ENCODE measurements around the gene ITPA.
"Not testable (repeated sequence)": the region's sequence is repeated elsewhere in the genome, so short reads cannot be mapped to it uniquely, and the experiment has no call there.

ITPA gene

DNA sequence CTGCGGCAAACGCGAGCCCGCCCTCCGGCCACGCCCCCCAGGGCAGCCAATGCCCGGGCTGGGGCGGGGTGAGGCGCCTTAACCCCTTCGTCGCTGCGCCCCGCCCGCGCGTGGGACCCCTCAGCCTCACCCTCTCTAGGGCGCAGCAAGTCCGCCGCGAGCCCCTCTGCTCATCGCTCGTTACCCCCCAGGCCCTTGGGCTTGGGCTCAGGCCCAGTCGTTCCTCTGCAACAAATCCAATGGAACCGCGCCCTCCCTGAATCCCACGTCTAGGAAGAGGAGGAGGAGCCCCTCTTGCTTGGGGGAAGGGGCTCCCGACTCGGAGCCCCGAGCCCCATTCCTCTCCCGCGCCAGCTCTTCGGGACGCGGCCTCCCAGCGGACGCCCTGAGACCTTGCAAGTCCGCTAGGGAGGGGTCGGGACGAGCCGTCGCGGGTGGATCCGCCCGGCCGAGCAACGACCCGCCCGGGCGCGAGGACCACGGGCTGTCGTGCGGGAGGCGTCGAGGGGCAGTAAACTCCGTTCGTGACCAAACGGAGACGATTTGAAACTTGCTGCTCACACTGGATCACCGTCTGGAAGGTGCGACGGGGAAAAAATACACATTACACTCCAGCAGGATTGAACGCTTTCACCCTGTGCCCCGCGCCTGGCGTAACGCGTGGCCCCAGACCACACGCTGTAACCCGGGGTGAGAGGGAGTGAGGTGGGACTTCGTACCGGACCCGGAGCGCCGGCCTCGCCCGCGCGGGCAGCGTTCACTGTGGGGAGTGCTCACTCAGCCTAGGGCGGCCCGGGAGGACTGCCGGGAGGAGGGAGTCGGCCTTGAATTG, 35.5 kb upstream of the ITPA start:
- peak; percentile 98 for DNase-seq (ENCODE audit: low spot score)

DNA sequence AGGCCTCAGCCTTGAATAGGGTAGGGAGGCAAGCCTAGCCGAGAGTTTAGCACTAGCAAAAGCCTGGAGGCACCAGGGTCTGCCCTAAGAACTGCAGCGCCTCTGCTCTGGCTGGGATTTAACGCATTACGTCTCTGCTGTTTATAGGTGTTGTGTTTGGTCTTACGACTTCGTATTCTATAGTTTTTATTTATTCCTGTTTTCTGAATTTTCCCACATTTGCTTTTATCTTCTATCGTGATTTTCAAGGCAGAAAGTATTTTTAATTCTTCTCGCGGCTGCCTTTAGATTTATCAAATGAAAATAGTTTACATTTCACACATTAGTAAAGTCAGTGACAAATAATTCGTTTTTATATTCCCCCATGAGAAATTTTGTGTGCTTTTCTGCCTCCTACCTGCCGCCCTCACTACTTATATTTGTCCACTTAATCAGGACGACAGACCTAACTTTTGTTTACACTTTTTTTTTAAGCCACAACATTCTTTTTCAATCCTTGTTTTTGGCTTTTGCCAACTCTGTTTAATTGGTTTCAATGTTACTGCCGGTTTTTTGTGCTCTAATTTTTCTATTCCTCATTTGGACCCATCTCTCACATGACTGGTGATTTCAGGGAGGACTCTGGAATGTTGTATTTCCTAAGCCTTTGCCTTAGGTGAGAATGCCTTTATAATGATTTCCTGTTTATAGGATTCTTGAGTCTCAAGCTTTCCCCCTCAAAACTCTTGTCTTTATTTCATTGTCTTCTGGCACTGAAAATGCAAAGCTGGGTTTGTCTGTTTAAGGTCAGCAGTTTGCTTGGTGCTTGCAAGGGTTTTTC, 34.6 kb upstream of the ITPA start:
- no peak for DNase-seq (ENCODE audit: low spot score)

DNA sequence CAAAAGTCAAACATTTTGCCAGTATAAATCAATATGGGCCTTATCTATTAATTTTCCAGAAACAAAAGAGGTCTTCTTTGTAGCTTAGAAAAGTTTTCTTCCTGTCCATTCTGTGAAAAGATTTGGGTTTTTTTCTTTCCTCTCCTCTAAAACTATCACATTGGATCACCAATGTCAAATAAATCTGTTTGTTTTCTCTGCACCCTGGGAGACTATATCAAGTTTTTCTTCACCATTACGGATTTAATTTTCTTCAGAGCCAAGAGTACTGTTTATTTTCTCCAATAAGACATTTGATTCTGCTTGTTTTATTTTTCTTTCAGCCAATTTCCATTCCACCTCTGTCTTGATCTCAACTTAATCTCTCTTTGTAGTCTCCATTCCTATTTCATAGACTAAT, 34.0 kb upstream of the ITPA start:
- no peak for DNase-seq (ENCODE audit: low spot score)

DNA sequence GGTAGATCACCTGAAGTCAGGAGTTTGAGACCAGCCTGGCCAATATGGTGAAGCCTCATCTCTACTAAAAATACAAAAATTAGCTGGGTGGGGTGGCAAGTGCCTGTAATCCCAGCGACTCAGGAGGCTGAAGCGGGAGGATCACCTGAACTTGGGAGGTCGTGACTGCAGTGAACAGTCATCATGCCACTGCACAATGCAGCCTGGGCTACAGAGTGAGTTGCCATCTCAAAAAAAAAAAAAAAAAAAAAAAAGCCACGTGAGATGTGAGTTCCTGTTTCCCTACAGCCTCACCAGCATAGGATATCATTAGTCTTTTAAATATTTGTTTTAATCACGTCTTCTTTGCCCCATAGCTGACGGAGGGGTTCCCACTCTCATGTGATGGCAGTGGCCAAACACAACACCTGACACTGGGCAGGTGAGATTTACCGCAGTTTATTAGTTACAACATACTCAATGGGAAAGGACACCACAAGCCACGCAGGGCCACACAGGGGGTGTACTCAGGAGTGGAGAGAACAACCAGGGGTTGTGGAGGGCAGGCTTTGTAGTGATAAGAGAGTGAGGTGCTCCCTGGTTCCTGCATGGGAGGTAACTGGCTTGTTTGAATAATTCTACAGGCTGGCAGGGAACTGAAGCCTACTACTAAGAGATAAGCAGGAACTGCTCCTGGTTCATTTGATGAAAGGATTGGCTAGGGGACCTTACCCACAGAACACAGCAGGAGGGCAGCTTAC, 31.4 kb upstream of the ITPA start:
- no peak for DNase-seq (ENCODE audit: low spot score)

DNA sequence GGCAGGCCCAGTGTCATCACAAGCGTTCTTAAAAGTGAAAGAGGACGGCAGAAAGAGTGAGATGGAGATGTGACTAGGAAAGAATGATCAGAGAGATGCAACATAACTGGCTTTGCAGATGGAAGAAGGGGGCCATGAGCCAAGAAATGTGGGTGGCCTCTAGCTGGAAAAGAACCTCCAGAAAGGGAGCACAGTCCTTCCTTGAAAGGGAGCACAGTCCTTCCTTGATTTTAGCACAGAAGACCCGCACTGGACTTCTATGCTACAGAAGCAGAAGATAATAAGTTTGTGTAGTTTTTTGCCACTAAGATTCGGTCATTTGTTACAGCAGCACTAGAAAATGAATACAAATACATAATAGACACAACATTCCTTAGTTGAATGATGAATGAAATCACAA, 29.0 kb upstream of the ITPA start:
- DNase-seq (ENCODE audit: low spot score) = no peak

DNA sequence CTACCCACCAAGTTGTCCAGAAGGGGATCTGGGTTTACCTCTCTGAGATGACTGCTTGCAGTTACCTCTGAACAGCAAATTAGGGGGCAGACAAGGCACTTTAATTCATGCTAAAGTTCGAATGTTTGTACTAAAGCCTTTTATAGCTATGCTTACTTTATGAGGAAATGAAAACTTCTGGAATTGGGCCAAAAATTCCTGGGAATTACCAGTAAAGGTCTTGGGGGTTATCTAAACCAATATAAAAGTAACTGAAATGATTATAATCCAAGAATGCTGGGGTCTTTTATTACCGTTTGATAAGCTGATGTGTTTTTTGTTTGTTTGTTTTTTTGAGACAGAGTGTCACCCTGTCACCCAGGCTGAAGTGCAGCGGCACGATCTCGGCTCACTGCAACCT, 28.0 kb upstream of the ITPA start:
- DNase-seq (ENCODE audit: low spot score) = no peak

DNA sequence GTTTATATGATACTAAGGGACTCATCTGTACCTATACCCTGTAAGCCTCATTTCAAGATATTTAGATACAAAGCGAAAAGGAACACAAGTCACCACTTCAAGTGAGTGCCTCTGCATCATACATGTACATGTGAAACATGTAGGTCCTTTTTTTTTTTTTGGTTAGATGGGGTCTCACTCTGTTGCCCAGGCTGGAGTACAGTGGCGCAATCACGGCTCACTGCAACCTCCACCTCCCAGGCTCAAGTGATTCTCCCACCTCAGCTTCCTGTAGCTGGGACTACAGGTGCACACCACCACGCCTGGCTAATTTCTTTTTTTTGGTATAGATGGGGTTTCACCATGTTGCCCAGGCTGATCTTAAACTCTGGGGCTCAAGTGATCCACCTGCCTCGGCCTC, 26.9 kb upstream of the ITPA start:
- DNase-seq (ENCODE audit: low spot score) = not testable (repeated sequence)

DNA sequence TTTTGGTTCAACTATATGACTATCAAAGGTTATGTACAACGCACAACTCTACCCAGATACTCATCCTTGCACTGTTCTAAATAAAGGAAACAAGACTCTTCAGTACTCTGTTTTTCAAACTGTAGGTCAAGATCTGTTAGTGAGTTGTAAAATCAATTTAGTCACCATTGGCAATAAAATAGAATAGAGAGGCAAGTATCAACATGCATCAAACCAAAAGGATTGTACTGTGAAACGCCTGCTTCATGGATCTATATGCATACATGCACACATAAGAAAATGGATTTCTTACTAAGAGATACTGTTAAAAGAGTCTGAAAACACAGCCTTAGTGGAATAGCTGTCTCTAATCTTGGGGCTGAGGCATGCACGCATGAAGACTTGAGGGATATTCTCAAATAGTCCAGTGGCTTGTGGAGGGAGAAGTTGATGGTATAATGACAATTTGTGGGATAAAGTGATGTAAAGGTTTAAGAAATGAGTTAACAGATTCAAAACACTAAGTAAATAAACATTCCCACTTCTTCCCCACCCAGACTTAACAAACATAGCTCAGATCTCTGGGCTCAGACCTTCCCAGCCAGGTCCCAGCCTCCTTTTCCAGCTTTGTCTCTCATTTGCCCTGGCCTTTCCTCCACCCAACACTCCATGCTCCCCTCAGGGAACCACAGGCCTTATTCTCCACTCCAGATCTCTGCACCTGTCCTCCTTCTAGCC, 25.2 kb upstream of the ITPA start:
- DNase-seq (ENCODE audit: low spot score) = no peak

DNA sequence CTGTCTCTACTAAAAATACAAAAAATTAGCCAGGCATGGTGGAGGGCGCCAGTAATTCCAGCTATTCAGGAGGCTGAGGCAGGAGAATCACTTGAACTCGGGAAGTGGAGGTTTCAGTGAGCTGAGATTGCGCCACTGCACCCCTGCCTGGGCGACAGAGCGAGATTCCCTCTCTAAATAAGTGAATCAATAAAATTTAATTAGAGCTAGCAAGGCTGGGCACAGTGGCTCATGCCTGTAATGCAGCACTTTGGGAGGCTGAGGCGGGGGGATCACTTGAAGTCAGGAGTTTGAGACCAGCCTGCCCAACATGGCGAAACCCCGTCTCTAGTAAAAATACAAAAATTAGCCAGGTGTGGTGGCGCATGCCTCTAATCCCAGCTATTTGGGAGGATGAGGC, 21.4 kb upstream of the ITPA start:
- not testable (repeated sequence) for DNase-seq (ENCODE audit: low spot score)

DNA sequence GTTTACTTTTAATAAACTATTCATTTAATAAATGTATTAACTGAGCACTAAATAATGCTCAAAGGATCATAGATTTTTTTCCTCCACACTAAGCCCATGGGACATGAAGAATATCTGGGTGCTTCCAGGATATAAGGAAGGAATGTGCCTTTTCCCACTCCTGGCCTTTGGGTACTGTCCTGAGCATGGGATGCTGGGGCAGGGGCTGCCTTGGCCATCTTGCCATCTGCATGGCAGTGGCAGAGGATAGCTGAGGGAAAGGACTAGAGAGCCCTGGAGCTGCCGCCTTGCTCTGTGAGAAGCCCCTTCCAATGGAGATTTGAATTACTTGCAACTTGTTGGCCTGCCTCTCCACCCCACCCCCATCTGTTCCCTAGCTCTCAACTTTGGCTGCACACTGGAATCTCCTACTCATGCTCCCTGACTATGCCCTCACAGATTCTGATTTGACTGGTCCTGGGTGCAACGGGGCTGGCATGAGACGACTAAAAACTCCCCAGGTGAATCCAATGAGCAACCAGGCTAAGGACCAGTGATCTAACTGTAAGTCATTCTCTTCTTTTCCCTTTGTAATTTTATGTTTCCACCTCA, 20.4 kb upstream of the ITPA start:
- no peak for DNase-seq (ENCODE audit: low spot score)

DNA sequence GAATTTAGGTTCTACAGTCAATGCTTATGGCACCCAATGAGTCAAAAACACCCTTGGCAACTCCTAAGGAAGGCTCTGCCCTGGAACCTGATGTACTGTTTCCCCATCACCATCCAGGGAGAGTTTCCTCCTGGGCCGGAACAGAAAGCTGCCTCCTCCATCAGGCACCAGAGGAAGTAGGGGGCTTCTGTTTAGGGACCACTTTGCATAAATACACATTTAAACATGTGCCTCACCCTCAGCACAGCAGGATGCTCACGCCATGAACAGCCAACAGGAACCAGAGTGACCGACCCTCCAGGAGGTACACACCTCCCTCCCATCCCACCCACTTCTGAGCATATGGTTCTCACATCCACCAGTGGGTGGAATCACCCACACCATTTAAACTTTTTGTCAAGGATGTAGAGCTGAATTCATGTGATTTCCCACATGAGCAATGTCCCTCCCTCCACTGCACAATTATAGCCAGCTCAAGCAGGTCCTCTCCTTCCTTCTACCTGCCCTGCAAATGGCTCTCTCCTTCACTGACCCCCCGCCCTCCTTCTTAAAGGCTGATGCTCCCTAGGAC, 19.7 kb upstream of the ITPA start:
- DNase-seq (ENCODE audit: low spot score) = no peak

DNA sequence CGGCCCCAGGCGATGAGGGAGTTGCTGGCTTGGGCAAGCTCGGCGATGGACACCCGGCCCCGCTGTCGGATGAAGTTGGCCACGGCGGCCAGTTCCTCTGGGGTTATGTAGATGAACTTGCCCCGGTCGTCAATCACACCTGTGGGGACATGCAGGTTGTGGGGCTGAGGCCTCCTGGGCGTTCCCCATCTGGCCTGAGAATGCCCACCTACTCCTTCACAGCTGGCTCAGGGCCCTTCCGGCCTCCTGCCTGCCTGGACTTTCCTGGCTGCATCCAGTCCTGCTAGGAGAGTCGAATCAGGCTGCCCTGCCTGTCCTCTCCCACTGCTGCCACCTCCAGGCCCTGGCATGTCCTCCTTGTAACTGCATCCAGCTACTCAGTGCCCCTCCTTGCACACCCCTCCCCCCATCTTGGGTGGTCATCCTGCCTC, 18.6 kb upstream of the ITPA start:
- DNase-seq (ENCODE audit: low spot score) = no peak

DNA sequence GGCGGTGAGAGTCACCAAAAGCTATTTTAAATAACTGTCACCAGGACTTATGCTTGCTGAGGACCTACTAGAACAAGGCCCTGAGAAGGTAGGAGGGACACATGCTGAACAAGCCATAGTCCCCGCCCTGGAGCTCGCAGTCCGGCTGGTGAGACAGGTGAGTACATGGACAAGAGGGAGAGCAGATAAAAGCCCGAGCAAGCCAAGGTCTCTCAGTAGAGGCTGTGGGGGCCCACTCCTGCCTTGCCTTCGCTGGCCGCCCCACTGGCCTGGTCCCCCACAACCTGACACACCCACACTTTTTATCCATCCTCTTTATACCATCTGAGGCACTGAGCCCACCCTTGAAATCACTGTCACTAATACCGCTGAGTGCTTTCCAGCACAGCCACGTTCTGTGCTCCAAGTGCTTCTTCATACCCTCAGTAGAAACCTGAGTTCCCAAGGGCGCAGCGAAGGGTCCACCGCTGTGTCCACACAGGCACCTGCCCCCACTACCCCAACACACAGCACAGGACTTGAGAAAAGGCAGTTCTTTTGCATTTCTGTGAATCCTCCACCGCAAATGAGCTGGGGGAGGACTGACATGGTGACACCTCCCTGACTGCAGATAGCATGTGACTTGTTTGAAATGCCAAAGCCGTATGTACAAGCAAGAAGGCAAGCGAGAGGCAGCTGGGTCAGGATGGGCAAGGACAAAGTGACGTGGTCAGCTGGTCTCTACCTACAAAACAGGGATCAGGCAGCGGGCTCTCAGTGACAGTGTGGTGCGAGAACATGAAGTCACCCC, 16.9 kb upstream of the ITPA start:
- DNase-seq (ENCODE audit: low spot score) = no peak

DNA sequence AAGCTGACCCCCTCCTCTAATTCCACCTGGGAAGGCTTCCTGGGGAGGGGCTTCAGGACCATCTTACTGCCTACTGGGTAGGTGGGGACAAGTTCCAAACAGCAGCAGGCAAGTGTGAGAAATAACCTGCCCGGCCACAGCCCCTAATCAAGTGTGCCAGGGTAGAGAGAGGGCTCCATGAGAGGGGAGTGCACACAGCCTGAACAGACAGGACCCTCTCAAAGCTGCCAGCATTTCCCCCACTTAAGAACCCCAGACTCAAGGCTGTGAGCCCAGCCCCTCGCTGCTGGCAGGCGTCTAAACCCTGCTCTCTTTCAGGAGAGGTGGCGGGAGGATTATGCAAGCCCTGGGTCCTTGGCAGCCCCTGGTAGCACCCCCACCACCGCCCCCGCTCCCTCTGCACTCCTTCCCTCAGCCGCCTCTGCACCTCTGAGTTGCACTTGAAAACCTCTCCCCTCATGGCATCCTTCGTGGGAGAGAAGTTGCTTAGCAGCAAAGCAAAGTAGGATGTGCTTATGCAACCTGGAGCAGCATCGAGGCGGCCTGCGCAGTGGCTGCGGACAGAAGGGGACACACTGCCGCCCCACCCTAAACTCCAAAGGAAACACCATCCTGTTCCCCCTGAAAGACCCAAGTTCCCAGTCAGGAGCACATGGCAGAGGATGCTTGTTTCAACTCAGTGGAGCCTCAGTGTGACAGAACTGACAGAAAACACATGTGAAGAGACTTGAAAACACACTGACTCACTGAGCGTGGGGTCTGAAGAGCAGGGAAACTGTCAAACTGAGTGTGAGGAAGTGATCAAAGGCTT, 15.3 kb upstream of the ITPA start:
- no peak for DNase-seq (ENCODE audit: low spot score)

DNA sequence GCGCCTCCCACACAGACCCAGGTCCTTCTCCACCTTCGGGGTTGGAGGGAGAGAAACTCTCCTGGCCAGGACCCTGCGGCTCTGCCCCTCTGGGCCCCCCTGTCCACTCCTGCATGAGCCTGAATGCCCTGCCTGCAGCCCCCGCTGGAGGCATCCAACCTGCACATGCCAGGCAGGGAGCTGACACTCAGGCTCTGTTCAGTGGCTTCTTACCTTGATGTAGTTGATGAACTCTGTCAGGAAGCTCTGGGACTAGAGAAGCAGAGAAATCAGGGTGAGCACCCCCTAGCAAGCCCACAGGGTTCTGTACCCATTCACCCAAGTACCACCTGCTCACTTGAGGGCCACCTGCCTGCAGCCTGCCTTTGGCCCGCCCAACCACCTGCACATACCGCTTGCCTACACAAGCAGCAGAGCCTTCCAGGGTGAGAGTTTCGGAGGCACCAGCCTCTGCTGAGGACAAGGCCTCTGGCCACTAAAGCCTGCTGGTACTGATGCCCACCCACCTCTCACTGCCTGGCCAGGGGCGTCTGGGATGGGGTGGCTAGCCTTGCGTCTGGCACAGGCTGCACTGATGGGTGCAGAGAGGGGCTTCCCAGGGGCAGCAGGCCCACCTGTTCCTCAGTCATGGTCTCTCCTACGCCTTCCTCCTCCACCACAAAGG, 14.5 kb upstream of the ITPA start:
- DNase-seq (ENCODE audit: low spot score) = no peak

DNA sequence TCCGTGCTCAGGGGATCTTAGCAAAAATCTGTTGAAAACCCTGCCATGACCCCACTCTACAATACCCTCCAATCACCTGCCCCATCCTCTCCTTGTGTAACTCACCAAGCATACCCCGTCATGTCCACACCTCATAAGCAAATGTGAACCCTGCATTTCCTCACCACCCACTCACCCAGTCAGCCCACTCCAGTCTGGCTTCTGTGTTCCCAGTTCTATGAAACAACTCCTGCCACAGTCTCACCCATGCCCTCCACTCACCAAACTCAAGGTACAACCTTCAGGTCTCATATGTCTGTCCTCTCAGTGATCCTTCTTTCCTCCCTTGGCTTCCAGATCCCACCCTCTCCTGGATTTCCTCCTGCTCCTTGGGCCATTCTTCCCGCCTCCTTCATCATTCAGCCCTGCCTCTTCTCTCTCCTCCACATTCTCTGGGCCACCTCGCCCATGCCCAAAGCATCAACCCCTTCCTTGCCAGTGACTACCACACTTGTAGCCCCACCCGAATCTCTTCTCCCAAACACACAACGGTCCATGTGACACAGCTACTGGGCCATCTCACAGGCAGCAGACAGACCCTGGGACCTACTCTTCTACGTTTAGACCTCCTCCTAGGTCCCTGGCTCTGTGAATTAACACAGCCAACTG, 13.6 kb upstream of the ITPA start:
- DNase-seq (ENCODE audit: low spot score) = no peak

DNA sequence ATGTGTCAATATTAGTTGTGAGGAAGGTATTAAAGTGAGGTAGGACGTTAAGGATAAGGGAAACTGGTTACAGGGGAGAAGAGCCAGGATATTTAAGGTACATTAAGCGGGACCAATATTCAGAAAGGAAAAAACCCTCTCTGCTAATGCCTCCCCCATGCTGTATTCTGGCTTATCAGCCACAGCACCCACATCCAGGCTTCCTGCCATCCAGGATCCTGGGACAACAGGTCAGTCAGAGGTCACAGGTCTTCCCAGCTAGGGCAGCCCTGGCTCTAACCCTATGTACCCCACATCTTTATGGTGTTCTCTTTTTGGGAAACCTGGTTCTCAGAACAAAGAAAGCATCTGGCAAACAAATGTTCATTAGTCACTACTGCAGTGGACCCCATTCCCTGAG, 10.1 kb upstream of the ITPA start:
- DNase-seq (ENCODE audit: low spot score) = no peak

DNA sequence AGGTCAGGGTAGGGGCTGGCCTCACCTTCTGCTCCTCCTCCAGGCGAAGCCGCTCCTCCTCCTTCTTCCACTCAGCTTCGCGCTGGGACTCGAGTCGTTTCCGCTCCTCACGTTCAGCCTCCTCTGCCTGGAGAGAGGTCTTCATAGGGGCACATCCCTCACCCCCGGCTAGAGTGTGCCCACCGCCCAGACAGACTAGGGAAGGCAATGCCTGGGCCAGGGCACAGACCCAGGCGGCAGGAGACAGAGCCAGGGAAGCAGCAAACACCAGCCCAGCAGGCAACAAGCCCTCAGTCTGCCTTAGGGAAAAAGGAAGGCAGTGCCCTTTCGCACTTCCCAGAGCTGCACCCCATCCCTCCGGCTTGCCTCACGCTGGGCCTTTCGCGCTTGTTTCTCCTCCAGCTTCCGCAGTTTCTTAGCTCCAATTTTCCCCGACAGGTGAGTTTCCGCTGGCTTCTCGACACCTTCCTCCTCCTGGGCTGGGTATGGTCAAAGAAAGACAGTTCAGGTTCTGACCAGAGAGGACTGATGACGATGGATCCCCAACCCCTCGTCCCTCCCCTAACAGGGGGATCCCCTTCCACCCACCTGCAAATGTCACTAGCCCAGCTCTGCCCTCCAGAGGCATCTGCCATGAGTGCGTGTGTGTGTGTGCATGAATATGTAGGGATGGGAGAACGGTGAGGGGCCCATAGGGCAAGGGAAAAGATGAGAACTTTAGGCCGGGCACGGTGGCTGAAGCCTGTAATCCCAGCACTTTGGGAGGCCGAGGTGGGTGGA, 9.1 kb upstream of the ITPA start:
- DNase-seq (ENCODE audit: low spot score) = no peak
